WTC11 (cell line): ENCODE results near the gene MAFB. TPM values are rescaled to one million over a fixed set of nuclear protein-coding genes. Genes with fewer than 3 reads are reported as not detected.

Experiments used
- ATAC-seq: fragments of 200-7000 bp; cut with Tn5 transposase; 2 replicates; pipeline ENCODE4 v1.10.0; 2021; ENCODE audit warnings: mild to moderate bottlenecking, moderate library complexity
- CTCF ChIA-PET: fragments of 300-600 bp; sonication (Branson Sonifier 250); formaldehyde crosslinking; loops from one replicate; lab custom pipeline; 2021; ENCODE audit warnings: antibody characterized with exemption; lab: Charles Lee
- POLR2A ChIA-PET: fragments of 350-600 bp; sonication (Branson Sonifier 250); formaldehyde crosslinking; loops from one replicate; lab custom pipeline; 2021; ENCODE audit warnings: antibody characterized with exemption; lab: Charles Lee
- DNase-seq: peaks from one replicate; pipeline ENCODE4 v3.0.0; 2021; ENCODE audit warnings: low spot score
- H3K27ac Mint-ChIP-seq: 2 replicates; pipeline ENCODE4 v1.8.0; 2021; ENCODE audit warnings: mixed read lengths
- H3K27me3 Mint-ChIP-seq: 2 replicates; pipeline ENCODE4 v1.8.0; 2021; ENCODE audit warnings: low read depth, mild to moderate bottlenecking, moderate library complexity, mixed read lengths
- H3K36me3 Mint-ChIP-seq: 2 replicates; pipeline ENCODE4 v1.8.0; 2021; ENCODE audit warnings: mixed read lengths
- H3K4me1 Mint-ChIP-seq: 2 replicates; pipeline ENCODE4 v1.8.0; 2022; ENCODE audit warnings: mixed read lengths
- H3K4me3 Mint-ChIP-seq: 2 replicates; pipeline ENCODE4 v1.8.0; 2021; ENCODE audit warnings: mild to moderate bottlenecking, moderate library complexity, mixed read lengths
- H3K9me3 Mint-ChIP-seq: 2 replicates; pipeline ENCODE4 v1.8.0; 2021; ENCODE audit warnings: mixed read lengths
- AR ChIP-seq: fragments of 250-450 bp; sonication (Bioruptor Pico); IDR thresholded peaks from 2 replicates; pipeline ENCODE4 v1.9.0; 2021; ENCODE audit warnings: mild to moderate bottlenecking
- CBFB ChIP-seq: sonication (generic); formaldehyde crosslinking; IDR thresholded peaks from 2 replicates; pipeline ENCODE4 v1.8.1; 2022; ENCODE audit warnings: mild to moderate bottlenecking, low read depth, missing genetic modification reagents
- E2F4 ChIP-seq: sonication (generic); formaldehyde crosslinking; IDR thresholded peaks from 2 replicates; pipeline ENCODE4 v1.8.1; 2022; ENCODE audit warnings: low read depth, mild to moderate bottlenecking, moderate library complexity, missing genetic modification reagents, borderline replicate concordance
- FOXK1 ChIP-seq: sonication (generic); formaldehyde crosslinking; IDR thresholded peaks from 2 replicates; pipeline ENCODE4 v1.8.0; 2022; ENCODE audit warnings: mild to moderate bottlenecking, moderate library complexity, missing genetic modification reagents
- RORB ChIP-seq: fragments of 250-450 bp; sonication (Bioruptor Pico); IDR thresholded peaks from 2 replicates; pipeline ENCODE4 v1.9.0; 2021; ENCODE audit warnings: mild to moderate bottlenecking
- SMAD3 ChIP-seq: sonication (generic); formaldehyde crosslinking; IDR thresholded peaks from 2 replicates; pipeline ENCODE4 v1.8.0; 2022; ENCODE audit warnings: missing genetic modification reagents, mild to moderate bottlenecking, borderline replicate concordance
- STAT6 ChIP-seq: sonication (generic); formaldehyde crosslinking; conservative IDR thresholded peaks from 2 replicates; pipeline ENCODE4 v1.8.1; 2023; ENCODE audit warnings: mild to moderate bottlenecking, low read depth, missing genetic modification reagents, moderate library complexity
- TP53 ChIP-seq: sonication (generic); formaldehyde crosslinking; IDR thresholded peaks from 2 replicates; pipeline ENCODE4 v1.8.1; 2023; ENCODE audit warnings: mild to moderate bottlenecking, missing genetic modification reagents
- ZNF138 ChIP-seq: sonication (generic); formaldehyde crosslinking; conservative IDR thresholded peaks from 2 replicates; pipeline ENCODE4 v1.8.1; 2022; ENCODE audit warnings: mild to moderate bottlenecking, moderate library complexity, missing genetic modification reagents
- ZNF281 ChIP-seq: sonication (generic); formaldehyde crosslinking; IDR thresholded peaks from 2 replicates; pipeline ENCODE4 v1.8.0; 2023; ENCODE audit warnings: mild to moderate bottlenecking, missing genetic modification reagents
- ZNF396 ChIP-seq: fragments of 250-450 bp; sonication (Bioruptor Pico); IDR thresholded peaks from 2 replicates; pipeline ENCODE4 v1.8.0; 2021; ENCODE audit warnings: mild to moderate bottlenecking, moderate library complexity, borderline replicate concordance
- ZNF423 ChIP-seq: fragments of 250-450 bp; sonication (Bioruptor Pico); IDR thresholded peaks from 2 replicates; pipeline ENCODE4 v2.1.2; 2022; ENCODE audit warnings: mild to moderate bottlenecking, moderate library complexity
- total RNA-seq: library from RNA; stranded (reverse); gene quantifications from 3 replicates; pipeline ENCODE4 v1.2.3, GENCODE V29; 2021
- TF ChIP-seq, protein P1 (sequence below): sonication (generic); formaldehyde crosslinking; IDR thresholded peaks from 2 replicates; pipeline ENCODE4 v1.8.1; 2023; ENCODE audit warnings: mild to moderate bottlenecking, missing genetic modification reagents, moderate library complexity
- TF ChIP-seq, protein P2 (sequence below): sonication (generic); formaldehyde crosslinking; IDR thresholded peaks from 2 replicates; pipeline ENCODE4 v1.8.1; 2023; ENCODE audit warnings: mild to moderate bottlenecking, missing genetic modification reagents
- TF ChIP-seq, protein P3 (sequence below): fragments of 250-450 bp; sonication (Bioruptor Pico); IDR thresholded peaks from 2 replicates; pipeline ENCODE4 v1.9.0; 2021; ENCODE audit warnings: mild to moderate bottlenecking, borderline replicate concordance

Gene MAFB
- total RNA-seq, 1 experiment from 2014 or later = 5.3 TPM

DNA sequence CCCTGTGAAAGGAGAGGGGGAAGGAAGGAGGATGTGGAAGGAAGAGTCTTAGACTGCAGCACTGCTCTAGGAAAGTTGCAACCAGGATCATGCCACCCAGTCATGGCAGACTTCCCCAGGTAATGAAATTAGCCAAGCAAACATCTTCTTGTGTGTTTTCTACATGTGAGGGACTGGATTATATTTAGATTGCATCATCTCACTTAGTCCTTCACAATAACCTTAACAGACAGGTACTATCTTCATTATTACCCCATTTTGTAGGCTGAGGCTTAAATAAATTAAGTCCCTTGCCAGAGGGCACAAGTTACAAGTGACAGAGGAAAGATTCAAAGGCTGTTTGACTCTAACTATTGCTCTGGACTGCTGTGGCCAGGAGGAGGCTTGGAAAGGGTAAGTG, 9.7 kb upstream of the MAFB start (continued):
- TF ChIP-seq STAT6 (CRISPR knock-in tag) = no peak
- TF ChIP-seq, protein P1, sequence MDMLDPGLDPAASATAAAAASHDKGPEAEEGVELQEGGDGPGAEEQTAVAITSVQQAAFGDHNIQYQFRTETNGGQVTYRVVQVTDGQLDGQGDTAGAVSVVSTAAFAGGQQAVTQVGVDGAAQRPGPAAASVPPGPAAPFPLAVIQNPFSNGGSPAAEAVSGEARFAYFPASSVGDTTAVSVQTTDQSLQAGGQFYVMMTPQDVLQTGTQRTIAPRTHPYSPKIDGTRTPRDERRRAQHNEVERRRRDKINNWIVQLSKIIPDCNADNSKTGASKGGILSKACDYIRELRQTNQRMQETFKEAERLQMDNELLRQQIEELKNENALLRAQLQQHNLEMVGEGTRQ (CRISPR knock-in tag) = no peak
- no peak for TF ChIP-seq E2F4 (CRISPR knock-in tag)

- TF ChIP-seq ZNF281 (CRISPR knock-in tag) = no peak
- TF ChIP-seq FOXK1 = no peak
- TF ChIP-seq, protein P2, sequence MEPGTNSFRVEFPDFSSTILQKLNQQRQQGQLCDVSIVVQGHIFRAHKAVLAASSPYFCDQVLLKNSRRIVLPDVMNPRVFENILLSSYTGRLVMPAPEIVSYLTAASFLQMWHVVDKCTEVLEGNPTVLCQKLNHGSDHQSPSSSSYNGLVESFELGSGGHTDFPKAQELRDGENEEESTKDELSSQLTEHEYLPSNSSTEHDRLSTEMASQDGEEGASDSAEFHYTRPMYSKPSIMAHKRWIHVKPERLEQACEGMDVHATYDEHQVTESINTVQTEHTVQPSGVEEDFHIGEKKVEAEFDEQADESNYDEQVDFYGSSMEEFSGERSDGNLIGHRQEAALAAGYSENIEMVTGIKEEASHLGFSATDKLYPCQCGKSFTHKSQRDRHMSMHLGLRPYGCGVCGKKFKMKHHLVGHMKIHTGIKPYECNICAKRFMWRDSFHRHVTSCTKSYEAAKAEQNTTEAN (CRISPR knock-in tag) = no peak
- TF ChIP-seq, protein P3, sequence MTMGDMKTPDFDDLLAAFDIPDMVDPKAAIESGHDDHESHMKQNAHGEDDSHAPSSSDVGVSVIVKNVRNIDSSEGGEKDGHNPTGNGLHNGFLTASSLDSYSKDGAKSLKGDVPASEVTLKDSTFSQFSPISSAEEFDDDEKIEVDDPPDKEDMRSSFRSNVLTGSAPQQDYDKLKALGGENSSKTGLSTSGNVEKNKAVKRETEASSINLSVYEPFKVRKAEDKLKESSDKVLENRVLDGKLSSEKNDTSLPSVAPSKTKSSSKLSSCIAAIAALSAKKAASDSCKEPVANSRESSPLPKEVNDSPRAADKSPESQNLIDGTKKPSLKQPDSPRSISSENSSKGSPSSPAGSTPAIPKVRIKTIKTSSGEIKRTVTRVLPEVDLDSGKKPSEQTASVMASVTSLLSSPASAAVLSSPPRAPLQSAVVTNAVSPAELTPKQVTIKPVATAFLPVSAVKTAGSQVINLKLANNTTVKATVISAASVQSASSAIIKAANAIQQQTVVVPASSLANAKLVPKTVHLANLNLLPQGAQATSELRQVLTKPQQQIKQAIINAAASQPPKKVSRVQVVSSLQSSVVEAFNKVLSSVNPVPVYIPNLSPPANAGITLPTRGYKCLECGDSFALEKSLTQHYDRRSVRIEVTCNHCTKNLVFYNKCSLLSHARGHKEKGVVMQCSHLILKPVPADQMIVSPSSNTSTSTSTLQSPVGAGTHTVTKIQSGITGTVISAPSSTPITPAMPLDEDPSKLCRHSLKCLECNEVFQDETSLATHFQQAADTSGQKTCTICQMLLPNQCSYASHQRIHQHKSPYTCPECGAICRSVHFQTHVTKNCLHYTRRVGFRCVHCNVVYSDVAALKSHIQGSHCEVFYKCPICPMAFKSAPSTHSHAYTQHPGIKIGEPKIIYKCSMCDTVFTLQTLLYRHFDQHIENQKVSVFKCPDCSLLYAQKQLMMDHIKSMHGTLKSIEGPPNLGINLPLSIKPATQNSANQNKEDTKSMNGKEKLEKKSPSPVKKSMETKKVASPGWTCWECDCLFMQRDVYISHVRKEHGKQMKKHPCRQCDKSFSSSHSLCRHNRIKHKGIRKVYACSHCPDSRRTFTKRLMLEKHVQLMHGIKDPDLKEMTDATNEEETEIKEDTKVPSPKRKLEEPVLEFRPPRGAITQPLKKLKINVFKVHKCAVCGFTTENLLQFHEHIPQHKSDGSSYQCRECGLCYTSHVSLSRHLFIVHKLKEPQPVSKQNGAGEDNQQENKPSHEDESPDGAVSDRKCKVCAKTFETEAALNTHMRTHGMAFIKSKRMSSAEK (CRISPR knock-in tag) = no peak
- Mint-ChIP-seq H3K9me3 (peaks cover 13% of the 10 kb centered on the region), H3K27me3 (peaks cover 55% of the 10 kb centered on the region), H3K36me3 (peaks cover 10% of the 10 kb centered on the region), H3K4me3 (no peak overlapping the region), H3K4me1 (peaks cover 4% of the 10 kb centered on the region), H3K27ac (no peak overlapping the region)
- CTCF ChIA-PET = no interaction called here
- POLR2A ChIA-PET = no interaction called here
- ATAC-seq = no peak
- no peak for DNase-seq
Measured at GRCh38 chr20:40698281-40698680, 9.2 kb upstream of the MAFB start.

DNA sequence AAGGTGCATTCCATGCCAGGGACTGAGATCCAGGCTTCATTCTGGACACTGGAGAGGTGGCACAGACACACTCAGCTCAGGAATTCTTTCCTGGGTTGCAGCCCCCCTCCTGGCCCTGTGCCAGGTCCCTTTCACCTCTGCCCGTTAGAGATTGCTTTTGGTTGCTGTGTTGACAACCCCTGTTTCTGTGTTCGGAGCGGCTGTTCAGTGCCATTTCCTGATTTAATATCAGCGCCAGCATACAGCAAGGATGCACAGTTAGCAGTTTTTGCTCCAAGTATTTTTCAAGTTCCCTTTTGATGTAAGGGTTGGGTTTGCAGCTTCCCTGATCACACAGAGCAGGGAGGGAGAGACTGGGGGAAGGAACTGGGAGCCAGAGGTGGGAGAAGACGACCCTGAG, 8.5 kb upstream of the MAFB start:
- no peak overlapping the region for H3K4me3 Mint-ChIP-seq
- peaks cover 6% of the 10 kb centered on the region for H3K4me1 Mint-ChIP-seq
- no peak for ATAC-seq
- no peak for DNase-seq
- peaks cover 3% of the 10 kb centered on the region for H3K36me3 Mint-ChIP-seq
- peaks cover 6% of the 10 kb centered on the region for H3K9me3 Mint-ChIP-seq
- H3K27ac Mint-ChIP-seq = no peak overlapping the region
- ChIA-PET POLR2A (no interaction called here), CTCF (interaction anchor here (1.5 kb wide), 1 partner anchor 9 kb away, joined by 4 read pairs; the partner anchor contains the start of gene MAFB)
- peaks cover 62% of the 10 kb centered on the region for H3K27me3 Mint-ChIP-seq
- TF ChIP-seq, protein P2 (CRISPR knock-in tag) = no peak
- no peak for TF ChIP-seq TP53 (CRISPR knock-in tag)
- no peak for TF ChIP-seq SMAD3
- no peak for TF ChIP-seq ZNF423
- no peak for TF ChIP-seq RORB (CRISPR knock-in tag)
- TF ChIP-seq ZNF138 = no peak
- no peak for TF ChIP-seq ZNF396 (CRISPR knock-in tag)
- TF ChIP-seq AR (CRISPR knock-in tag) = no peak
- TF ChIP-seq CBFB (CRISPR knock-in tag) = no peak
